Ishikawa (cell line): Measurements from ENCODE around the gene TMEM86A.

ENCODE experiments used
- CEBPB ChIP-seq: IDR thresholded peaks from 2 replicates; pipeline ENCODE4 v1.6.1; 2012
- CREB1 ChIP-seq: IDR thresholded peaks from 2 replicates; pipeline ENCODE4 v1.6.1; 2012; ENCODE audit warnings: low read depth
- EGR1 ChIP-seq: IDR thresholded peaks from 2 replicates; pipeline ENCODE4 v1.6.1; 2012
- EP300 ChIP-seq: IDR thresholded peaks from 2 replicates; pipeline ENCODE4 v1.6.1; 2012; ENCODE audit warnings: borderline replicate concordance
- FOXM1 ChIP-seq: IDR thresholded peaks from 2 replicates; pipeline ENCODE4 v1.6.1; 2012; ENCODE audit warnings: low read depth, borderline replicate concordance
- MAX ChIP-seq: IDR thresholded peaks from 2 replicates; pipeline ENCODE4 v1.6.1; 2012
- NFIC ChIP-seq: IDR thresholded peaks from 2 replicates; pipeline ENCODE4 v1.6.1; 2012
- RAD21 ChIP-seq: IDR thresholded peaks from 2 replicates; pipeline ENCODE4 v1.6.1; 2012; ENCODE audit warnings: low read depth
- REST ChIP-seq: IDR thresholded peaks from 2 replicates; pipeline ENCODE4 v1.6.1; 2012; ENCODE audit warnings: low read depth, mild to moderate bottlenecking
- TEAD4 ChIP-seq: IDR thresholded peaks from 2 replicates; pipeline ENCODE4 v1.6.1; 2012
- YY1 ChIP-seq: IDR thresholded peaks from 2 replicates; pipeline ENCODE4 v1.6.1; 2012; ENCODE audit warnings: low read depth
- ZBTB7A ChIP-seq: IDR thresholded peaks from 2 replicates; pipeline ENCODE4 v1.6.1; 2012; ENCODE audit warnings: low read depth
- TF ChIP-seq, protein P1 (sequence below): IDR thresholded peaks from 2 replicates; pipeline ENCODE4 v1.6.1; 2012

Gene TMEM86A

GRCh38 chr11:18720091-18720807 is 21.7 kb downstream of the TMEM86A start:
- TF ChIP-seq, protein P1, sequence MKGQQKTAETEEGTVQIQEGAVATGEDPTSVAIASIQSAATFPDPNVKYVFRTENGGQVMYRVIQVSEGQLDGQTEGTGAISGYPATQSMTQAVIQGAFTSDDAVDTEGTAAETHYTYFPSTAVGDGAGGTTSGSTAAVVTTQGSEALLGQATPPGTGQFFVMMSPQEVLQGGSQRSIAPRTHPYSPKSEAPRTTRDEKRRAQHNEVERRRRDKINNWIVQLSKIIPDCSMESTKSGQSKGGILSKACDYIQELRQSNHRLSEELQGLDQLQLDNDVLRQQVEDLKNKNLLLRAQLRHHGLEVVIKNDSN, result no peak
- no peak for TF ChIP-seq NFIC
- no peak for TF ChIP-seq EGR1
- no peak for TF ChIP-seq EP300
- TF ChIP-seq CEBPB, result no peak
- no peak for TF ChIP-seq CREB1

DNA sequence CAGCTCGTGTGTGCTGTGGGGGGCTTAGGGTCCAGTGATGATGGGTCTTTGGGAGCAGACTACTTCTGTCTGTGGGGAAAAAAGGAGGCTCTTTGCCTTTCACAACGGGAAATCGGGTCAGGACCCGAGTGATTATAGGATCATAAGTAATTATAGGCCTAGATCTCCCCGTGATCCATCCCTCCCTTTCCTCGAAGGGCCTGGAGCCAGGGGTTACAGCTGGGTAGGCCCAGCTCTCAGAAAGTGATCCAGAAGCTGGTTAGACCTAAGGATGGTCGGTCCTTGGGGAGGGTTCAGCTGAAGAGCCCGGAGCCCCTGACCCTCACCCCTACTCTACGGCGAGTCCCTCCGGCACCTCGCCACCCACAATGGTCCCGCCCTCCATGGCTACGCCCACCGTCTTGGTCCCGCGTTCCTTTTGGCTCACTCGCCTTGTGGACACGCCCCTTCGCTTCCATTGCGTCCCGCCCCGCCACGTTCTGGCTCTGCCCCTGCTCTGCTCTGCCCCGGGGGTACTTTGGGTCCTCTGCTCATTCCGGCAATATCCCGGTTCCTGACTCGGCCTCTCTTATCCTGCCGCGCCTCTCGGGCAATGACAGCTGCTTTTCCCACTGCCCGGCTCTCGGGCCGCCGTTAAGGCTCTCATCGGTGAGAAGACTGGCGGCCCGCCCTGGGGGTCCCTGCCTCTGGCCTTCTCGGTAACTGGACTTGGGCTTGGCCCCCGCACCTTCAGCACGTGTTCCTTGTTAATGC is 22.4 kb downstream of the TMEM86A start:
- TF ChIP-seq MAX, result peak; percentile 53; the same call in 1 of the 2 replicates
- TF ChIP-seq CEBPB, result no peak
- TF ChIP-seq EGR1, result no peak
- TF ChIP-seq TEAD4, result no peak
- peak; percentile 76; the same call in 1 of the 2 replicates for TF ChIP-seq ZBTB7A
- no peak for TF ChIP-seq YY1
- no peak for TF ChIP-seq FOXM1

DNA sequence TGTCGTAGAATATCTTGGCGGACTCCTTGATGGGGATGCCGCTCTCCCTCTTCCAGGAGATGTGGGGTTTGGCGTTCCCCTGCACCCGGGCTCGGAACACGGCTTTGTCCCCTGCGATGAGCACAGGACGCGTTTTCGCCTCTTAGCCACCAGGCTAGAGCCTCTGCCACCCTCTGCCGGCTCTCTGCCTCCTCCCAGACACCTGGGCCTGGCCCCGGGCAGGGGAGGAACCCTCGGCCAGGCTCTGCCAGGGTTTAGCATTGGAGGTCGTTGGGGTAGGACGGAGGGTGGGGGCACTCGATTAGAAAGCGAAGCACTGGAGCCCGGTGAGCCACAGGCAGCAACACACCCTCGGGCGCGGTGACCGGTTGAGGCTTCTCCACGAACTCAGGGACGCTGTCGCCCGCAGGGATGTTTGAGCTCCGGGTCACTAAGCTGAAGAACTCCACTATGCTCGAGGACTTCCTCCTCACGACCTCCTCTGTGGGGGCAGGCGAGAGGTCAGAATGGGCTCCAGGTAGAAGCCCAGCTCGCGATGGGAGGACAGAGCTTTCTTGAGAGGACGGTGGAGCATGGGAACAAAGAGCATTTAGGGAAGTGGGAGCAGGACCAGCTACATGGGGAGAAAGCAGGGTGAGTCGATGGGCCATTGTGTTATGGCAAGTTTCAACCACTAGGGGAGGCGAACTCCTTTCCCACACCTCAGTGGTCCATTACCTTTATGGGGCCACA is 23.1 kb downstream of the TMEM86A start:
- TF ChIP-seq RAD21 (peak; percentile 23; the same call in 1 of the 2 replicates), ZBTB7A (no peak), NFIC (no peak)

DNA sequence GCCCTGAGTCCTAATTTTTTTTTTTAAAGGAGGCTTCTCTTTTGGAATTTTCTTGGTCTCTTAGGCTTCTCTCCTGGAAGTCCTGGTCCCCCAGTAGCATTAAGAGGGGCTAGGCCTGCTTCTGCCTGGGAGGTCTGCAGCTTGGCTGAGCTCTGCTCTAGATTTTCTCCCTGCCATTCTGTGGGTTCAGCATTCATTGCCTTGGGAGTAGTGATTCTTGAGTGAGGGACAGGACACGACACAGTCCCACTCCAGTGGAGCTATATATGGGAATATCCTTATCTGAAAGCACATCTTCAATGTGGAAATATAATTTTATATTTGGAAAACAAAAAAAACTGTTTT is 23.7 kb downstream of the TMEM86A start:
- TF ChIP-seq REST (no peak), NFIC (no peak), EGR1 (no peak), CREB1 (no peak), YY1 (no peak), CEBPB (no peak), RAD21 (no peak), ZBTB7A (no peak)

DNA sequence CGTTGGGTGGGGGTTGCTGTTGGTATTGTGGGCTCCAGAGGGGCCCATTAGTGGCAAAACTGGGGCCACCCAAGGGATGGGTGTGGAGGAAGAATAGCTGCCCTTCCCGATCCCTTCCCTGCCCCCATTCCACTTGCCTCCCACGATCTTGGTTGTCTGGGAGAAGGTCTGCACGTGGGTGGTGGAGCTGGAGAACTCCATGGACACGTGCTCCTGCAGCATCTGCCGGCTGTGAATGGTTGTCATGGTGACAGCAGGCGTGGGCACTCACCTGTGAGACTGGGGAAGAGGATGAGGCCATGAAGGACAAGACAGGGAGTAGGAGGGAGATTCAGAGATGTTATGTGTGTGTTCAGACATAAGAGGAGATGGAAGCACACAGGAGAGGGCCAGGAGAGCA is 25.4 kb downstream of the TMEM86A start:
- no peak for TF ChIP-seq NFIC
- TF ChIP-seq, protein P1, result peak; percentile 21; the same call in 1 of the 2 replicates

GRCh38 chr11:18726040-18726439 is 27.5 kb downstream of the TMEM86A start, which contains the start of gene IGSF22:
Gene IGSF22, minus strand, starts transcription at chr11:18726188. Its CDS starts 1,952 bp downstream, at chr11:18724236.
- TF ChIP-seq REST (no peak), FOXM1 (no peak)
